H9 (cell line): Measurements from ENCODE around the gene ATG101. TPM values are rescaled to one million over a fixed set of nuclear protein-coding genes. Genes with fewer than 3 reads are reported as not detected.

Source experiments
- DNase-seq: peaks from one replicate; pipeline ENCODE4 v3.0.0-alpha.2; 2017
- H2AFZ ChIP-seq: one replicate; pipeline ENCODE4 v1.6.1; 2013; ENCODE audit warnings: mild to moderate bottlenecking, low read length, control low read depth, moderate library complexity
- H2AK5ac ChIP-seq: 2 replicates; pipeline ENCODE4 v1.6.1; 2013; ENCODE audit warnings: low read length, control low read depth, mixed read lengths; ENCODE audit not compliant: insufficient read length
- H2BK120ac ChIP-seq: one replicate; pipeline ENCODE4 v1.6.1; 2013; ENCODE audit warnings: low read depth, mild to moderate bottlenecking, low read length, control low read depth, inconsistent platforms; ENCODE audit not compliant: poor library complexity, severe bottlenecking
- H2BK12ac ChIP-seq: 2 replicates; pipeline ENCODE4 v1.6.1; 2013; ENCODE audit warnings: low read length, control low read depth, mixed read lengths, low read depth; ENCODE audit not compliant: insufficient read length
- H2BK15ac ChIP-seq: 2 replicates; pipeline ENCODE4 v1.6.1; 2013; ENCODE audit warnings: low read depth, low read length, control low read depth
- H2BK20ac ChIP-seq: one replicate; pipeline ENCODE4 v1.6.1; 2013; ENCODE audit warnings: low read depth, mild to moderate bottlenecking, low read length, control low read depth, inconsistent platforms; ENCODE audit not compliant: poor library complexity, severe bottlenecking
- H2BK5ac ChIP-seq: 2 replicates; pipeline ENCODE4 v1.6.1; 2013; ENCODE audit warnings: low read length, control low read depth, mixed read lengths; ENCODE audit not compliant: insufficient read length
- H3K14ac ChIP-seq: 2 replicates; pipeline ENCODE4 v1.6.1; 2013; ENCODE audit warnings: low read length, control low read depth; ENCODE audit not compliant: insufficient read depth
- H3K18ac ChIP-seq: 2 replicates; pipeline ENCODE4 v1.6.1; 2013; ENCODE audit warnings: low read depth, mild to moderate bottlenecking, mixed read lengths, low read length, control low read depth; ENCODE audit not compliant: insufficient read length
- H3K23ac ChIP-seq: 2 replicates; pipeline ENCODE4 v1.6.1; 2013; ENCODE audit warnings: low read length, control low read depth, mixed read lengths, low read depth; ENCODE audit not compliant: insufficient read length
- H3K23me2 ChIP-seq: 2 replicates; pipeline ENCODE4 v1.6.1; 2013; ENCODE audit warnings: low read depth, mild to moderate bottlenecking, mixed read lengths, low read length, control low read depth; ENCODE audit not compliant: insufficient read length, poor library complexity, severe bottlenecking
- H3K27ac ChIP-seq: 2 replicates; pipeline ENCODE4 v1.5.1; 2013; ENCODE audit warnings: low read length, control low read depth, mixed read lengths, low read depth; ENCODE audit not compliant: insufficient read length
- H3K27me3 ChIP-seq: 2 replicates; pipeline ENCODE4 v1.6.1; 2013; ENCODE audit warnings: low read length, control low read depth, inconsistent platforms; ENCODE audit not compliant: insufficient read depth
- H3K4ac ChIP-seq: 2 replicates; pipeline ENCODE4 v1.6.1; 2013; ENCODE audit warnings: low read depth, mild to moderate bottlenecking, control low read depth, inconsistent platforms, low read length, moderate library complexity
- H3K4me1 ChIP-seq: 2 replicates; pipeline ENCODE4 v1.6.1; 2013; ENCODE audit warnings: low read length, control low read depth, inconsistent platforms; ENCODE audit not compliant: insufficient read depth
- H3K4me2 ChIP-seq: 2 replicates; pipeline ENCODE4 v1.6.1; 2013; ENCODE audit warnings: low read length, control low read depth, mixed read lengths; ENCODE audit not compliant: insufficient read length, insufficient read depth
- H3K56ac ChIP-seq: 2 replicates; pipeline ENCODE4 v1.6.1; 2013; ENCODE audit warnings: low read depth, mild to moderate bottlenecking, mixed read lengths, low read length, control low read depth; ENCODE audit not compliant: insufficient read length
- H3K79me1 ChIP-seq: 2 replicates; pipeline ENCODE4 v1.6.1; 2013; ENCODE audit warnings: low read depth, mild to moderate bottlenecking, moderate library complexity, low read length, control low read depth, inconsistent platforms; ENCODE audit not compliant: insufficient read depth, poor library complexity, severe bottlenecking
- H3K79me2 ChIP-seq: 2 replicates; pipeline ENCODE4 v1.6.1; 2013; ENCODE audit warnings: low read length, control low read depth, inconsistent platforms; ENCODE audit not compliant: insufficient read depth
- H3K9ac ChIP-seq: 2 replicates; pipeline ENCODE4 v1.6.1; 2013; ENCODE audit warnings: low read length, control low read depth, mixed read lengths; ENCODE audit not compliant: insufficient read length; ENCODE audit errors: extremely low read depth
- H3K9me3 ChIP-seq: one replicate; pipeline ENCODE4 v1.6.1; 2013; ENCODE audit warnings: low read depth, low read length, inconsistent platforms; ENCODE audit not compliant: control insufficient read depth
- H3T11ph ChIP-seq: one replicate; pipeline ENCODE4 v1.6.1; 2013; ENCODE audit warnings: mild to moderate bottlenecking, low read length, control low read depth, inconsistent platforms
- H4K20me1 ChIP-seq: one replicate; pipeline ENCODE4 v1.6.1; 2013; ENCODE audit not compliant: control insufficient read depth, insufficient read length, insufficient read depth
- H4K5ac ChIP-seq: 2 replicates; pipeline ENCODE4 v1.6.1; 2013; ENCODE audit warnings: low read depth, mild to moderate bottlenecking, mixed read lengths, low read length, control low read depth; ENCODE audit not compliant: insufficient read length
- H4K8ac ChIP-seq: replicated peaks from 2 replicates; pipeline ENCODE4 v1.6.1; 2013; ENCODE audit warnings: low read length, control low read depth, mixed read lengths, low read depth; ENCODE audit not compliant: insufficient read length
- H4K91ac ChIP-seq: 2 replicates; pipeline ENCODE4 v1.6.1; 2013; ENCODE audit warnings: low read depth, mild to moderate bottlenecking, moderate library complexity, mixed read lengths, low read length, control low read depth; ENCODE audit not compliant: insufficient read length
- H3K27ac Mint-ChIP-seq, 3 experiments: 2 replicates in 2 of 3; 3 replicates in 1 of 3; pipeline ENCODE4 v1.8.0; 2020 to 2021; ENCODE audit warnings: mixed read lengths in 3 of 3, mild to moderate bottlenecking in 1 of 3, moderate library complexity in 1 of 3
- H3K27me3 Mint-ChIP-seq: 2 replicates; pipeline ENCODE4 v1.8.0; 2021; ENCODE audit warnings: low read depth, mild to moderate bottlenecking, moderate library complexity, mixed read lengths
- H3K36me3 Mint-ChIP-seq, 3 experiments: 2 replicates in 2 of 3; 3 replicates in 1 of 3; pipeline ENCODE4 v1.8.0; 2020 to 2021; ENCODE audit warnings: low read depth in 3 of 3, mixed read lengths in 3 of 3; ENCODE audit not compliant: insufficient read depth in 1 of 3
- H3K4me1 Mint-ChIP-seq, 2 experiments: 2 replicates each; pipeline ENCODE4 v1.8.0; 2020; ENCODE audit warnings: mixed read lengths in 2 of 2
- H3K4me3 Mint-ChIP-seq, 2 experiments: 2 replicates in 1 of 2; 3 replicates in 1 of 2; pipeline ENCODE4 v1.8.0; 2020 to 2021; ENCODE audit warnings: mild to moderate bottlenecking in 2 of 2, mixed read lengths in 2 of 2, moderate library complexity in 1 of 2
- H3K9me3 Mint-ChIP-seq, 2 experiments: 2 replicates in 1 of 2; 3 replicates in 1 of 2; pipeline ENCODE4 v1.8.0; 2020; ENCODE audit warnings: mild to moderate bottlenecking in 2 of 2, mixed read lengths in 2 of 2, moderate library complexity in 1 of 2
- CTCF ChIP-seq: fragments of 200-600 bp; sonication (generic); conservative IDR thresholded peaks from 3 replicates; pipeline ENCODE4 v1.8.0; 2021; ENCODE audit warnings: antibody characterized with exemption, mild to moderate bottlenecking
- WGBS: extraction: QIAGEN DNeasy Blood & Tissue Kit; methylation state at CpG from one replicate; pipeline ENCODE4 v1.1.7; 2013; ENCODE audit warnings: missing lambda C conversion rate, low lambda C conversion rate, mixed read lengths; ENCODE audit not compliant: insufficient read length; ENCODE audit errors: extremely low coverage; 5-methylcytosine and 5-hydroxymethylcytosine counted together
- total RNA-seq: library from RNA; stranded (reverse); gene quantifications from 2 replicates; pipeline ENCODE4 v1.2.1, GENCODE V29; 2021

Gene ATG101
- total RNA-seq, 1 experiment from 2014 or later: 58.3 TPM

DNA sequence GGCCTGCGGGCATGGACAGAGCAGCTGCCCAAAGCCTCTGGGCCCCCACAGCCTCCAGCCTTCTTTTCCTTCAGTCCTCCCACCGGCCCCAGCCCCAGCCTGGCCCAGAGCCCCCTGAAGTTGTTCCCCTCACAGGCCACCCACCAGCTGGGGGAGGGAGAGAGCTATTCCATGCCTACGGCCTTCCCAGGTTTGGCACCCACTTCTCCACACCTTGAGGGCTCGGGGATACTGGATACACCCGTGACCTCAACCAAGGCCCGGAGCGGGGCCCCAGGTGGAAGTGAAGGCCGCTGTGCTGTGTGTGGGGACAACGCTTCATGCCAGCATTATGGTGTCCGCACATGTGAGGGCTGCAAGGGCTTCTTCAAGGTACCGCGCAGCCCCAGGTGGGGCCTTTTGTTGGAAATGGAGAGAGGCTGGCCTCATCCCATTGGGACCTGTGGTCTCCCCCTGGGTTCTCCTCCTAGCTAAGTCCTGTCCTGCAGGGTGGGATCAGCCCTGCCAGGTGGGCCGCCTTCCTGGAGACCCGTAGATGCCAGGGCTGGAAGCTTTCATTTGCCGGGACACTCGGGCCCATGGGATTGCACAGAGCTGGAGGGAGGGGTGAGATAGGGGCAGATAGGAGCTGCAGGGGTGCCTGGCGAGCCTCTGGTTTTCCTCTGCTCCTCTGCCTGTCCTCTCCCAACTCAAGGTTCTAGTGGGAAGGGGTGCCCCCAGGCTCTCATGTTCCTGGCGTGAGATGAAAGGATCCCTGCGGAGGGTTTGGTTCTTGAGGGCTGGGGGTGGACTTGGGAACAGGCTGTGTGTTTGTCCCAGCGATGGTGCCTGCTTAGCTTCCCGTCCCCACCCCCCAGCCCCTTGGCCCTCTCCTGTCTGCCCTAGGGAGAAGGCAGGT lies 14.7 kb upstream of the ATG101 start:
- no peaks in the 10 kb centered on the region for H4K20me1 ChIP-seq
- no CpG with 5 or more reads among the region's 21 CpGs for WGBS
- Mint-ChIP-seq H3K36me3 (peaks cover 0 to 29% (median 28%) of the 10 kb centered on the region in 3 experiments; a peak in 6 of 7 replicates), H3K9me3 (no peaks in the 10 kb centered on the region; a peak in 1 of 5 replicates), H3K4me1 (peaks cover 15 to 20% of the 10 kb centered on the region in 2 experiments), H3K27me3 (peaks cover 28% of the 10 kb centered on the region), H3K4me3 (no peak overlapping the region), H3K27ac (no peak overlapping the region)
- H3K27ac ChIP-seq: no peak overlapping the region
- no peak for DNase-seq
- no peak for TF ChIP-seq CTCF
- no peak overlapping the region for H2BK5ac ChIP-seq
- no peak overlapping the region for H2BK120ac ChIP-seq
- no peaks in the 10 kb centered on the region; the same call in 1 of the 2 replicates for H3K4me1 ChIP-seq
- no peak overlapping the region for H4K8ac ChIP-seq
- no peak overlapping the region for H3K56ac ChIP-seq
- H3K18ac ChIP-seq: no peak overlapping the region
- no peak overlapping the region for H3K4ac ChIP-seq
- H4K91ac ChIP-seq: no peak overlapping the region
- no peak overlapping the region for H3T11ph ChIP-seq
- H3K79me2 ChIP-seq: no peaks in the 10 kb centered on the region
- no peak overlapping the region for H2BK15ac ChIP-seq
- peaks cover 16% of the 10 kb centered on the region for H3K23me2 ChIP-seq
- H2AK5ac ChIP-seq: no peak overlapping the region
- no peak overlapping the region for H4K5ac ChIP-seq
- H2BK20ac ChIP-seq: no peak overlapping the region
- H2AFZ ChIP-seq: no peak overlapping the region
- H3K27me3 ChIP-seq: no peaks in the 10 kb centered on the region; the same call in 1 of the 2 replicates
- H3K23ac ChIP-seq: no peak overlapping the region
- no peaks in the 10 kb centered on the region for H3K9me3 ChIP-seq
- no peak overlapping the region for H3K4me2 ChIP-seq
- H2BK12ac ChIP-seq: no peak overlapping the region
- H3K9ac ChIP-seq: no peak overlapping the region
- no peak overlapping the region for H3K14ac ChIP-seq
- H3K79me1 ChIP-seq: no peaks in the 10 kb centered on the region
